H1 (cell line): ENCODE measurements around the gene INVS. TPM values are rescaled to one million over a fixed set of nuclear protein-coding genes. Genes with fewer than 3 reads are reported as not detected.

Experiments
- BCL11A ChIP-seq, 2 experiments: IDR thresholded peaks; one replicate each; pipeline ENCODE4 v1.6.1; 2011; ENCODE audit warnings: low read depth in 2 of 2, low read length in 2 of 2, mild to moderate bottlenecking in 2 of 2
- polyA plus RNA-seq, 7 experiments: library from polyadenylated mRNA; depleted of rRNA in 3 of 7; stranded (reverse) in 5 of 7; unstranded in 2 of 7; fragments of >200 nt in 5 of 7; fragments of 200-250 nt in 2 of 7; gene quantifications; 1 replicate in 5 of 7; 2 replicates in 1 of 7; 4 replicates in 1 of 7; pipeline versions ENCODE4 v1.2.1 to v1.2.3, GENCODE V29; 2011 to 2013; ENCODE audit warnings: missing spikeins in 2 of 7, mixed read lengths in 2 of 7
- total RNA-seq: library from RNA; stranded (reverse); fragmentation: NEBNext Ultra II Directional; extraction: Animal tissue kit (Norgen Biotek cat#: 25700); gene quantifications from 2 replicates; pipeline ENCODE4 v1.2.1, GENCODE V29; 2021

The INVS gene
- total and polyA plus RNA-seq, 2 of the 8 experiments (the other 6 are each of a cell fraction or from before 2014, with no cell fraction given): 4.1 to 6.9 TPM

GRCh38 chr9:100196215-100196614, 97.2 kb downstream of the INVS start (continued):
- no peak for TF ChIP-seq BCL11A (IDR thresholded peaks at IDR 0.05; ENCODE audit: low read depth in 2 of 2, low read length in 2 of 2)
